ENCODE data around the gene ADAD1.
"Not testable (repeated sequence)": the region's sequence is repeated elsewhere in the genome, so short reads cannot be mapped to it uniquely, and the experiment has no call there.

The ADAD1 gene

GRCh38 chr4:122378711-122379110 is at the start of gene ADAD1:
ADAD1 (plus strand) TSS chr4:122379011; CDS start chr4:122380070, 1,059 bp downstream.
- no peak for DNase-seq (ENCODE audit: low read depth, low spot score)

- DNase-seq (ENCODE audit: low read depth, low spot score), result no peak
Observed at GRCh38 chr4:122329876-122330565, 48.8 kb upstream of the ADAD1 start.

GRCh38 chr4:122331195-122331594 is 47.6 kb upstream of the ADAD1 start:
- DNase-seq (ENCODE audit: low read depth, low spot score), result no peak

- DNase-seq (ENCODE audit: low read depth, low spot score), result no peak
Observed at GRCh38 chr4:122334828-122335227, 44.0 kb upstream of the ADAD1 start.

GRCh38 chr4:122341886-122342285 is 36.9 kb upstream of the ADAD1 start:
- no peak for DNase-seq (ENCODE audit: low read depth, low spot score)

GRCh38 chr4:122346036-122346435 is 32.8 kb upstream of the ADAD1 start:
- no peak for DNase-seq (ENCODE audit: low read depth, low spot score)

- DNase-seq (ENCODE audit: low read depth, low spot score), result no peak
Observed at GRCh38 chr4:122346503-122346902, 32.3 kb upstream of the ADAD1 start.

- no peak for DNase-seq (ENCODE audit: low read depth, low spot score)
Observed at GRCh38 chr4:122356317-122356808, 22.4 kb upstream of the ADAD1 start.

GRCh38 chr4:122360754-122361153 is 18.1 kb upstream of the ADAD1 start:
- no peak for DNase-seq (ENCODE audit: low read depth, low spot score)

- no peak for DNase-seq (ENCODE audit: low read depth, low spot score)
Observed at GRCh38 chr4:122364700-122365404, 14.0 kb upstream of the ADAD1 start.

- DNase-seq (ENCODE audit: low read depth, low spot score), result not testable (repeated sequence)
Observed at GRCh38 chr4:122368786-122369185, 10.0 kb upstream of the ADAD1 start.

GRCh38 chr4:122377352-122377751 is 1.5 kb upstream of the ADAD1 start:
- no peak for DNase-seq (ENCODE audit: low read depth, low spot score)

- no peak for DNase-seq (ENCODE audit: low read depth, low spot score)
Observed at GRCh38 chr4:122379239-122379638, 428 bp downstream of the ADAD1 start.

- no peak for DNase-seq (ENCODE audit: low read depth, low spot score)
Observed at GRCh38 chr4:122383341-122383740, 4.5 kb downstream of the ADAD1 start.

GRCh38 chr4:122384245-122384644 is 5.4 kb downstream of the ADAD1 start:
- DNase-seq (ENCODE audit: low read depth, low spot score), result no peak

GRCh38 chr4:122393276-122393675 is 14.5 kb downstream of the ADAD1 start:
- no peak for DNase-seq (ENCODE audit: low read depth, low spot score)

- DNase-seq (ENCODE audit: low read depth, low spot score), result no peak
Observed at GRCh38 chr4:122403861-122404260, 25.1 kb downstream of the ADAD1 start.

- DNase-seq (ENCODE audit: low read depth, low spot score), result no peak
Observed at GRCh38 chr4:122412547-122412946, 33.7 kb downstream of the ADAD1 start.

GRCh38 chr4:122423246-122423645 is 44.4 kb downstream of the ADAD1 start:
- DNase-seq (ENCODE audit: low read depth, low spot score), result no peak

GRCh38 chr4:122431351-122431750 is 52.5 kb downstream of the ADAD1 start:
- DNase-seq (ENCODE audit: low read depth, low spot score), result no peak

- DNase-seq (ENCODE audit: low read depth, low spot score), result no peak
Observed at GRCh38 chr4:122434285-122434684, 55.5 kb downstream of the ADAD1 start.

GRCh38 chr4:122450847-122451246 is 72.0 kb downstream of the ADAD1 start:
- no peak for DNase-seq (ENCODE audit: low read depth, low spot score)

GRCh38 chr4:122453384-122453995 is 74.7 kb downstream of the ADAD1 start:
- DNase-seq (ENCODE audit: low read depth, low spot score), result no peak
